EL (cell line): Measurements from ENCODE around the gene ATXN1L.
"Not testable (repeated sequence)": the region's sequence is repeated elsewhere in the genome, so short reads cannot be mapped to it uniquely, and the experiment has no call there.

ENCODE experiments used
- DNase-seq: peaks from one replicate; pipeline ENCODE4 v3.0.0-alpha.2; 2016

ATXN1L gene

GRCh38 chr16:71845639-71846430 is at the start of gene ATXN1L:
Gene ATXN1L, plus strand, starts transcription at chr16:71845976. Its CDS starts 3,765 bp downstream, at chr16:71849741.
- peak; percentile 90 for DNase-seq

GRCh38 chr16:71796501-71797097 is 49.2 kb upstream of the ATXN1L start:
- DNase-seq = no peak

DNA sequence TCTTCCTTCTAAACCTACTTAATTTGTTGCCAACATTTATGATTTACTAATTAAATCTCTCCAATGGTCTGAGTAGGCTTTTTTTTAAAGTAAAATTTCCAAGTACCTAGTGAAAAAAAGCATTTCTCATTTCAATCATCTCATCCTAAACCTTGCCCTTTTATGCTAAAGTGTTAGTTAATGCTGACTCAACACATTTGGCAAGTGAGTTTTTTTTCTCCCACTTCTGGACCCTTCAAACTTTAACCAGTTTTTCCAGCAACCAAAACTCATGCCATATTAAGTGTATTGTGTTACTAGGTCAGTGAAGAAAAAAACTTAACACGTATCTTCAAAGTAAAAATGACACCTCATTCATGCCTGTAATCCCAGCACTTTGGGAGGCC is 42.5 kb upstream of the ATXN1L start:
- DNase-seq = no peak

DNA sequence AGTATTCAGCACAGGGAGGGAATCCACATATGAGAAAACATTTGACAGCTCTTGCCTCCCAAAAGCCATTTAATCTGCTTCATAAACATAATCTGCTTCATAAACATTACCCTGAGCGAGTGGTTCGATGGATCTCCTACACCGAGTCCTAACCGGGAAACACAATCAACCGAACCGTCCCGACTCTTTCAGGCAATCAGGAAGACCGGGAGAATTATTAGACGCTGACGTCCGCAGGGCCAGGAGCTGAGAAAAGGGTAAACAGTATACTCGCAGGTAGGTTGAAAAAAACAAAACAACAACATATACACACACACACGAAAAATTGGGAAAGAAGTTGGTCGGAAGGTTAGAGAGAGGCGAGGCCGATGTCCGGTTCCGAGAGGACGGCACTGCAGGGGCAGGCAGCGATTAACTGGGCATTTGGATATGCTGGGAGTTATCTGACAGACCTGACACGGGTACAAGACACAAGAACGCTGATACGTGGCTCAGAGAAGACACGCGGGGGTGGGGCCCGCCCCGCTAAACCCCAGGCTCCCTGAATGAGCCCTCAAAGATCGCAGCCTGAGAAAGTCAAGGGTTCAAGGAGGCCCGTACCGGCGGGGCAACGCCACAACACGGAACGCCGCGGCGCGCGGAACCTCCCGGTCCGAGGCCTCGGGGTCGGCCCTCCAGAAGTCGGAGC is 37.7 kb upstream of the ATXN1L start:
- DNase-seq = peak; percentile 42

DNA sequence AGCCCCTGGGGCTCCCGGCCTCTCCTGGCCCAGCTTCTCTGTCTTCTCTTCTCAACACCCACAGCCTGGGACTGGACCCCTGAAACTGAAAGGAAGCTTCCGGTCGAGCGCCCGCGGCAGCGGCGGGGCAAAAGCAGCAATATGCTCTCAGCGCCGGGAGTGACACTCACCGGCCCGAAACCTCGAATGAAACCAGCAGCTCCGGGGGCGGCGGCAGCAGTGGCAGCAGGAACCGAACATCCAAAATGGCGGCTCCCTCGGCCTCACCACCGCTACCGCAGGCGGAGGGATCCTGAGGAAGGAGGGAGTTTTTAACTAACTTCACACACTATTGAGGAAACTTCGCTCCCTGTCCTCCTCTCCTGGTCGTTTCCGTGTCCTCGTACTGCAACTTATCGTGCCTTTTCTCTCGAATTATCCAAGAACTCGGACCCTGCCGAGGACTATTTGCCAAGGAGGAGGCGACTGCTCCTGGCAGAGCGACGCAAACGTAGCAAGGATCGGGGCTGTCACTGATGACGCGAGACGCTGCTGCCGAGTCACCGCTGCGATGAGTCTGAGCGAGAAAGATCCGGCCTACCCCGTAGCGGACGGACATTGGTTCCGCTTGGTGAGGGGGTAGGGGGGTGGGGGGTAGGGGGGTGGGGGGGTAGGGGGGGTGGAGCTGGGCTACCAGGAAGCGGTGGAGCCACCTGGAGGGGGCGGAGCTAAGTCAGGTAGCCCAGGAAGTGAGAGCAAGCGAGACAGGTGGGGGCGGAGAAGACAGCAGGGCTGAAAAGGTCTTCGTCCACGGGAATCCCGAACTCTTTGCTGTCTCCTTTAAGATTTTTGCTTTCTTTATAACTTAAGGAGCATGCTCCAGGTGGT is 37.0 kb upstream of the ATXN1L start, which contains the start of gene AP1G1:
TSS of gene AP1G1 (minus strand) at position 242 of the 867 bp plus-strand sequence. CDS start 19,355 bp downstream, outside the sequence.
- DNase-seq = peak; percentile 97

DNA sequence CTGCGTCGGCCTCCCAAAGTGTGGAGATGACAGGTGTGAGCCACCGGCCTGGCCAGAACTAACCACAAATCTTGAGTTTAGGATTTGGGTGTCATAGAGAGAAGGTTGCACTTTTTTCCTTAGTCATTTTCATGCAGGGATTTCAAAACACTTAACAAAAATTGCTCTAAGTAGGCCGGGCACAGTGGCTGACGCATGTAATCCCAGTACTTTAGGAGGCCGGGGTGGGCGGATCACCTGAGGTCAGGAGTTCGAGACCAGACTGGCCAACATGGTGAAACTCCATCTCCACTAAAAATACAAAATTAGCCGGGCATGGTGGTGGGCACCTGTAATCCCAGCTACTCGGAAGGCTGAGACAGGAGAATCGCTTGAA is 35.6 kb upstream of the ATXN1L start:
- DNase-seq = not testable (repeated sequence)

DNA sequence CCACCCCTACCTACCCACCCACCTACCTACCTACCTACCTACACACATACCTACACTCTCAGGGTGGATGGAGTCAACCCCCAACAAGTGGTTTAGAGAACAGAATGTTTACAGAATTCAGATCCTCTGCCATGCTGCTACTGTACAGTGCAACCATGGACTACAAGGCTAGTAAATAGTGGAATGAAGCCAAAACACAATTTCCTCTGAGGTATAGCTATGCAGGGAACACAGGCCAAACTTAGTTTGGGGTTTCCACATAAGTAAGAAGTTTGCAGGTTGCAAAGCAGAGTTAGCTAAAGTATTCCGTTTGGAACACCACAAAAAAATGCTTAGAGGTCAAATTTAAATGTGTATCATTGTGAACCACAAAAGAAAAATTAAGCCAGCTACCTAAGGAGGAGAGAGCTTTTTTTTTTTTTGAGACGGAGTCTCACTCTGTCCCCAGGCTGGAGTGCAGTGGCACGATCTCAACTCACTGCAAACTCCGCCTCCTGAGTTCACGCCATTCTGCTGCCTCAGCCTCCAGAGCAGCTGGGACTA is 34.4 kb upstream of the ATXN1L start:
- DNase-seq = no peak

DNA sequence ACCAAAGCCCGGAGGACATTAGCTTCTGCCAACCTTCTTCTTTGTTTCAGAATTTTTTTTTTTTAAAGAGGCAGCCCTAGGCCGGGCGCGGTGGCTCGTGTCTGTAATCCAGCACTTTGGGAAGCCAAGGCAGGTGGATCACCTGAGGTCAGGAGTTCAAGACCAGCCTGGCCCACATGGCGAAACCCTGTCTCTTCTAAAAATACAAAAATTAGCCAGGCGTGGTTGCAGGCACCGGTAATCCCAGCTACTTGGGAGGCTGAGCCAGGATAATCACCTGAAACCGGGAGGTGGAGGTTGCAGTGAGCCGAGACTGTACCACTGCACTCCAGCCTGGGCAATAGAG is 28.6 kb upstream of the ATXN1L start:
- not testable (repeated sequence) for DNase-seq

DNA sequence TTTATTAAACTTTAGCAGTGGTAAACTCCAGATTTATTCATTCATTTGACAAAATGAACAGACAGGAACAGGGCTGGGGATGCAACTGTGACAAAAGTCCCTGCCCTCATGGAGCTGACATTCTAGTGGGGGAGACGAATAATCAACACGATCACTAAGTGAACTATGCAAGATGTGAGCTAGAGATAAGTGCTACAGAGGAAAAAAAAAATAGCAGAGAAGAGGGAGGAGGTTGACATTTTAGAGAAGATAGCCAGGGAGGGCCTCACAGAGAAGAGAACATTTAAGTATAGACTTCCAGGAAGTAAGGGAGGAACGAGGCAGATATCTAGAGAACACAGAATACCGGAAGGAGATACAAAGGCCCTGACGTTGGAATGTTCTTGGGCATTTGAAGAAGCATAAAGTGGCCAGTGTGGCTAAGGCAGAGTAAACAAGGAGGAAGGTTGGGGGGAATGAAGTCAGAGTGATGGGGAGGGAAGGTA is 19.2 kb upstream of the ATXN1L start:
- DNase-seq = no peak

DNA sequence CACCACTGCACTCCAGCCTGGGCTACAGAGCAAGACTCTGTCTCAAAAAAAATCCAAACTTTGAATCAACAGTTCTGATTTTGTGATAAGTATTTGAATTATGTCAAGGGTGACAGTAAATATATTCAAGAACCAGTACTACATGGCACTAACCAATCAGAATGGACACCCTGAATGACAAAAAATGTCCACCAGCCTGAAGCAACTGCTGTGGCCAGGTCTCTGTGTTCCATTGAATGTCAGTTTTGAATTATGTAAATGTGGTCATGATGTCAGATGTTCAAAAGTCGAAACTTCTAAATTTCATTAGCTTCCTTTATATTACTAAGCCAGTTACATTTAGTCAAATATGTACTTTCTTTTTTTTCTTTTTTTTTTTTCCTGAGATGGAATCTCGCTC is 15.4 kb upstream of the ATXN1L start:
- no peak for DNase-seq

DNA sequence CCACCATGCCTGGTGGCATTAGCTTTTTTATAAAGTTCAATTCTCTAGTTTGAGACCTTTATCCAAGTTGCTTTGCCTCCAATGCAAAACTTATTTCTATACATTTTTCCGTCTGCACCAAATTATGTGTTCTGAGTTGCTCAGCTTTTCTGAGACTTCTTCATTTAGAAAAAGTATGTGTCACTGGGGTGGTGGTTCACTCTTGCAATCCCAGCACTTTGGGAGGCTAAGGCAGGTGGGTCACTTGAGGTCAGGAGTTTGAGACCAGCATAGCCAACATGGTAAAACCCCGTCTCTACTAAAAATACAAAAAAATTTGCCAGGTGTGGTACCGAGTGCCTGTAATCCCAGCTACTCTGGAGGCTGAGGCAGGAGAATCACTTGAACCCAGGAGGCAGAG is 14.1 kb upstream of the ATXN1L start:
- DNase-seq = not testable (repeated sequence)

DNA sequence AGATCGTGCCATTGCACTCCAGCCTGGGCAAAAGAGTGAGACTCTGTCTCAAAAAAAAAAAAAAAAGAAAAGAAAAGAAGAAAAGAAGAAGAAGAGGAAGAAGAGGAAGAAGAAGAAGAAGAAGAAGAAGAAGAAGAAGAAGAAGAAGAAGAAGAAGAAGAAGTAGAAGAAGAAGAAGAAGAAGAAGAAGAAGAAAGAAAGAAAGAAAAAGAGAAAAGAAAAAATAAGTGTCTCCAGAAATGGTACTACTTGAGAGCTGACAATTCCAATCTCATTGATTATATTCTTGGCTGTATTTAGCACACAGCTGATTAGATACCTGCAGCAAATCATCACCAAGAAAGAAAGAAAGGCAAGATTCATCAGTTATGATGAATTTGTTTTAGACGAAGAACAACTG is 13.7 kb upstream of the ATXN1L start:
- not testable (repeated sequence) for DNase-seq

- no peak for DNase-seq
Observed at GRCh38 chr16:71834291-71834690, 11.5 kb upstream of the ATXN1L start.

DNA sequence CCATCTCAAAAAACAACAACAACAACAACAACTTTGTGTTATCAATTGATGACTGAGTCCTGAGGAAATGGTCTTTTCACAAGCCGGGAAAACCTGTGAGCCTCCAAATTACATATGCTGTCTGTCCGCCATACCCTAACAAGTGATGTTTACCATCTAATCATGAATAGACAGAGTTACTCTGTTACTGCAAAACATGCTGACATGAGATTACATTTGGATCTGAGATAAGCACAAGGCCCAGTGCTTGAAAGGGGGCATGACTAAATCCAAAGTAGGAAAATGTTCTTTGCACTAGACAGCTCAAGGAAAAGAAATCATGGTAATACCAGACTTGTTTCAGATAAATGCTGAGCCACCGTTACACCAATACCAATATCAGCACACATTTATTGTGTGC is 8.6 kb upstream of the ATXN1L start:
- no peak for DNase-seq

GRCh38 chr16:71840052-71840451 is 5.7 kb upstream of the ATXN1L start:
- peak; percentile 36 for DNase-seq

DNA sequence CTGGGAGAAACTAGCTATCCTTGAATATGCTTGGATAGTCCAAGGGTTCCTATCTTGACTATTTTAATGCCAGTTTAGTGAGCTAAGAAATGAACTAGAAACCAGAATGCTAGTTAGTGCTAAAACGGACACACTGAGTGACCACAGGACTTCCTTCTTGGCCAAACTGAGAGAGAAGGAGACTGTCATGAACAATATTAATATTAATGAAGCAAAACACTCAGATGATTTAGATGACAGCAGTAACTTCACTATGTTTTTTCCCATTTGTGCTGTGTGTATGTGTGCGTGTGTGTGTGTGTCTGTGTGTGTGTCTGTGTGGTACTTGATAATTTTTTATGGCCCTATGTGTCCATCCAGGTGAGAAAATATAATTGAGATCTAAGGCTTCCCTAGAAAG is 2.2 kb upstream of the ATXN1L start:
- DNase-seq = no peak

- DNase-seq = peak; percentile 9
Observed at GRCh38 chr16:71846431-71846830, 655 bp downstream of the ATXN1L start.

DNA sequence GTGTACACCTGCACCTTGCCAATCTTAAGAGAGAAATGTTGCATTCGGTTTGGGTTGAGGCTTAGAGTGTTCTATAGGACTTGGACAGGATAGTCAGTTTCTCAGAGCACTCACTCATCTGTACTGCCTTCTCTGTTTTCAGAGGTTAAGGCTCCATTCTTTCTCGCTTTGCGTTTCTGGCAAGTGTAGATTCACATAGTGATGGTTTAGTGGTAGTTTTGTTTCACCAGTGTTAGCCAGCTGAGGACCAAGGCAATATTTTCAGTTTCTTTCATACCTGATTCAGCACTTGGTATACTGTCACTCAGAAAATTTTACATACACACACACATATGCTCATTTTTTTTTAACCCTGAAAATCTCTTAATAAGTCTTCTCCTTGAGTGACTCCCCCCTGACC is 1.3 kb downstream of the ATXN1L start:
- DNase-seq = no peak

DNA sequence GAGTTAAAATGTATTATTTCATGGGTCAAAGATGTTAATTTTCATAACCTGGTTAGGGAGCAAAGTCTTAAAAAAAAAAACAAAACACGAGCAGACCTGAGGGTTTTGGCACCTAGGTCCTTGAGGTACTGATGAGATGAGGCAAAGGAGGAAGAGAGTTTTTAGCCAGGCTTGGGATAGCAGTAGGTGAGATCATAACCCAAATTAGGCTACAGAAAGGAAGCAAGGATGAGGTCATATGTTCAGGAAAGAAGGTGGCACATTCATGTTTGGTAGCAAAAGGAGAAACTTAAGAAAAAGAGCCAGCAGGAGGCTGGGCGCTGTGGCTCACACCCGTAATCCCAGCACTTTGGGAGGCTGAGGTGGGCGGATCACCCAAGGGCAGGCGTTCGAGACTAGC is 2.8 kb downstream of the ATXN1L start:
- no peak for DNase-seq

DNA sequence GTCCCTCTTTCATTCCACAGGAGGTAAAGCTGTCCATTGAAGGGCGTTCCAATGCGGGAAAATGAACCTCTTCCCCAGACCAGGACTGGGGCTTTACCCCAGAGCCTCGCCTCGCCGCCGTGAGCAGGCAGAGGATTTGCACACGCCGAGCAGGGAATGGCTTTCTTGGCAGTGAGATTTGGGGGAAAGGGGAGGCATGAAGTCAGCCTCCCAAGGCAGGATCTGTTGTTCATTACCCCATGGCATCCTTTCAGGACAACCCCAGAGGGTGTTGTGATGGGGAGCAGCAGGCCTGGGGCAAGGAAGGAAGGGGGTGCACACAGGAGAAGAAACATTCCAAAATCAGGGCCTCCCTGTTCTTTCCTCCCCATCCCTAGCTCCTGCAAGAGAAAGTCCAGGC is 6.0 kb downstream of the ATXN1L start:
- no peak for DNase-seq

GRCh38 chr16:71852158-71852557 is 6.4 kb downstream of the ATXN1L start:
- DNase-seq = no peak

DNA sequence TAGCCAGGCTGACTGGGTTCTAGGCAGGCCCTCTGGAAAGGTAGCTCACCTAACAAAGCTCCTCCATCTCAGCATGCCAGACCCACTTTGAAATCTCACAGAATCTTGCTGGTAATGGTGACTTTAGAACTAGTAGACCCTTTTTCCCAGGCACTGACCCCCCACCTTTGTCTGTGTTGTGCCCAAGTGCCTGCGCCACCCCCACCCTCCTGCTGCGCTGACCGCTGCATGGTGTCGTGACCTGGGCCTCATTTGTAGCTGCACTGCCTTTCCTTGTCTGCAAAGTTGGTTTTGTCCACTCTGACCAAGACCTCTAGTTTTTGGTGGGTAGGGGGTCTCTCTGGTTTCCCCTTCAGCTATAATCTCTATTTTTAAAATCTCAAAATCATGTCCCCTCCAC is 6.8 kb downstream of the ATXN1L start:
- no peak for DNase-seq

- DNase-seq = no peak
Observed at GRCh38 chr16:71853413-71853812, 7.6 kb downstream of the ATXN1L start.
